ENCODE results near the gene TMEM132E. TPM values are rescaled to one million over a fixed set of nuclear protein-coding genes. Genes with fewer than 3 reads are reported as not detected.

The TMEM132E gene
- total and polyA plus RNA-seq, 2 of the 8 experiments (the other 6 are each of a cell fraction or from before 2014, with no cell fraction given), result 0.45 to 0.60 TPM

DNA sequence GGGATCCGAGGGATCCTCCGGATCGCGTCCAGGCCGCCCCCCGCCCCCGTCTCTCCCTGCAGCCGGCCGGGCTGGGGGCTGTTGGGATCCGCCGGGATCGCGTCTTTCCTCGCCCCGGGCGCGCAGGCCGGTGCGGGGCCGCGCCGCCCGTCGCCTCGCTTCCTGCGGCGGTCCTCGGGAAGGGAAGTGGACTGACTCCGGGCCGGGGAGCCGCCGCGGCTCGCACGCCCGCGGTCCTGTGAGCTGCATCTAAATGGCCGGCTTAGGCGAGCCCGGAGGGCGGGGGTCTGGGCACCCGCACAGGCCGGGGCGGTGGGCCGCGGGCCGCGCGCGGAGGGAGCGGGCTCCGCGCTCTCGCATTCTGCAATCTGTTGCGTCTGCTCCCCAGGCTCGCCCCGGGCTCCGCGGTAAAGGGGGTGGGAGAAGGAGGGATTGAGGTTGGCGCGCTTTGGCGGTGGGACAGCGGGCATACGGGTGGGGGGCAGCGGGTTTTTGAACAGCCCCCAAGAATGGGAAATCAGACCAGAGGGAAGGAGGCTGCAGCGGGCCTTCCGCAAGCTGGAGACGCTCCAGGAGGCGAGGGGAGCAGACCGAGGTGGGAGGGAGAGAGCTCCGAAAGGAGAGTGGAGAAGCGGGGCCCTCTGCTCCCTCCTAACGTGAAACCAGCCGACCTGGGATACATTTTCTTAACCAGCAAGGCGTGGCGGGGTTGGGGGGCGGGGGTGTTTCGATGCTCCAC lies 2.2 kb downstream of the TMEM132E start:
- peaks cover 10 to 40% (median 25%) of the 10 kb centered on the region in 4 experiments for H3K4me1 ChIP-seq (replicated peaks in 1 of 4; ENCODE audit: control insufficient read depth in 3 of 4, insufficient read depth in 4 of 4, low read length in 3 of 4)
- H2AFZ ChIP-seq (ENCODE audit: low read length), result no peak overlapping the region
- H4K91ac ChIP-seq (replicated peaks; ENCODE audit: insufficient read length, low read length), result no peak overlapping the region
- H2BK5ac ChIP-seq (ENCODE audit: low read depth, low read length), result no peak overlapping the region
- 3% methylated on average over 36 of the region's 78 CpGs; no CpG with 5 or more reads in 1 of the 2 experiments for WGBS, 2 experiments (ENCODE audit: extremely low coverage in 1 of 2, insufficient coverage in 1 of 2, insufficient read length in 1 of 2, insufficient replicate concordance in 2 of 2, low coverage in 1 of 2, low lambda C conversion rate in 2 of 2, missing lambda C conversion rate in 1 of 2)
- peaks cover 29% of the 10 kb centered on the region; the same call in 1 of the 2 replicates for H3K23me2 ChIP-seq (ENCODE audit: low read depth, low read length)
- H3K4me2 ChIP-seq (ENCODE audit: insufficient read depth in 1 of 2, low read depth in 2 of 2, low read length in 2 of 2), result peak overlapping the region; percentile 75 to 86
- FAIRE-seq (no peak), DNase-seq (ENCODE audit: low read depth in 1 of 2, low spot score in 2 of 2) (no peak)
- H3K79me2 ChIP-seq (ENCODE audit: control insufficient read depth in 1 of 2, insufficient read depth in 2 of 2, low read length in 2 of 2), result no peaks in the 10 kb centered on the region
- ChIA-PET CTCF (ENCODE audit: partially characterized antibody) (interaction anchor here (0.6 to 2.1 kb wide), 15 partner anchors 10 to 429 kb away, joined by 3 to 9 read pairs (median 3); no protein-coding TSS in a partner anchor), POLR2A (ENCODE audit: partially characterized antibody) (interaction anchor here (0.6 to 1.6 kb wide), 3 partner anchors 35 to 313 kb away, joined by 3 to 4 read pairs (median 4); no protein-coding TSS in a partner anchor)
- peak overlapping the region; percentile 28 to 63 (median 44) for H3K4me3 ChIP-seq (ENCODE audit: extremely low read depth in 1 of 4, insufficient read depth in 2 of 4, low read depth in 3 of 4, low read length in 4 of 4)
- H2BK15ac ChIP-seq (ENCODE audit: low read length), result no peak overlapping the region
- H4K5ac ChIP-seq (ENCODE audit: insufficient read length, low read depth, low read length), result no peak overlapping the region
- no peak overlapping the region for H2BK20ac ChIP-seq (ENCODE audit: low read length)
- no peaks in the 10 kb centered on the region for H3K9me3 ChIP-seq (ENCODE audit: insufficient read depth in 2 of 2, low read depth in 1 of 2, low read length in 1 of 2)
- no peak overlapping the region for H3K27ac ChIP-seq (ENCODE audit: low read depth, low read length)
- H3K56ac ChIP-seq (replicated peaks; ENCODE audit: insufficient read length, low read depth, low read length), result no peak overlapping the region
- H3K79me1 ChIP-seq (ENCODE audit: low read depth, low read length), result no peaks in the 10 kb centered on the region
- no peak overlapping the region for H3K14ac ChIP-seq (ENCODE audit: insufficient read length)
- no peak overlapping the region for H2AK5ac ChIP-seq (ENCODE audit: low read depth, low read length)
- H3K9ac ChIP-seq (replicated peaks in 1 of 4; ENCODE audit: extremely low read depth in 1 of 4, low read depth in 3 of 4, low read length in 3 of 4), result no peak overlapping the region
- H4K20me1 ChIP-seq (replicated peaks in 1 of 2; ENCODE audit: control insufficient read depth in 1 of 2, insufficient read depth in 2 of 2, low read length in 2 of 2), result peaks cover 11 to 30% of the 10 kb centered on the region in 2 experiments
- no peak overlapping the region for H3K18ac ChIP-seq (ENCODE audit: extremely low read depth, low read length)
- peaks cover 89 to 100% (median 99%) of the 10 kb centered on the region in 4 experiments for H3K27me3 ChIP-seq (replicated peaks in 1 of 4; ENCODE audit: control insufficient read depth in 3 of 4, extremely low read depth in 1 of 4, insufficient read depth in 3 of 4, low read length in 3 of 4)
- H4K8ac ChIP-seq (ENCODE audit: extremely low read depth, insufficient read depth, low read length), result no peak overlapping the region
- no peak overlapping the region for H2BK12ac ChIP-seq (ENCODE audit: low read depth, low read length)
- TF ChIP-seq, protein P1, sequence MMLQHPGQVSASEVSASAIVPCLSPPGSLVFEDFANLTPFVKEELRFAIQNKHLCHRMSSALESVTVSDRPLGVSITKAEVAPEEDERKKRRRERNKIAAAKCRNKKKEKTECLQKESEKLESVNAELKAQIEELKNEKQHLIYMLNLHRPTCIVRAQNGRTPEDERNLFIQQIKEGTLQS (IDR thresholded peaks at IDR 0.05; ENCODE audit: insufficient read depth, low read depth, low read length), result no peak
- no peak for TF ChIP-seq POLR2AphosphoS5 (IDR thresholded peaks at IDR 0.05; ENCODE audit: low read depth, low read length)
- TF ChIP-seq KDM4A (IDR thresholded peaks at IDR 0.05; ENCODE audit: low read depth, low read length, severe bottlenecking), result no peak
- TF ChIP-seq TAF1 (IDR thresholded peaks at IDR 0.05; ENCODE audit: low read depth, low read length), result no peak
- TF ChIP-seq EZH2 (IDR thresholded peaks at IDR 0.05; ENCODE audit: low read depth, low read length, severe bottlenecking), result peak; percentile 18
- TF ChIP-seq SUZ12 (IDR thresholded peaks at IDR 0.05; ENCODE audit: low read length), result peak; percentile 86
- peak; percentile 70 for TF ChIP-seq RNF2 (IDR thresholded peaks at IDR 0.05; ENCODE audit: borderline replicate concordance, low read depth, low read length, missing control alignments, poor library complexity, severe bottlenecking)
- H2BK120ac ChIP-seq (replicated peaks; ENCODE audit: low read depth, low read length), result no peak overlapping the region
- H3K36me3 ChIP-seq (ENCODE audit: control insufficient read depth in 2 of 4, insufficient read depth in 4 of 4, low read length in 3 of 4), result peaks cover 0 to 4% (median 0%) of the 10 kb centered on the region in 4 experiments; a peak in 1 of 8 replicates
- H3K23ac ChIP-seq (ENCODE audit: insufficient read length), result no peak overlapping the region
- H3K4ac ChIP-seq (replicated peaks; ENCODE audit: insufficient read length, low read depth, low read length), result no peak overlapping the region

All from H1 (cell line).